PC-9 (cell line): ENCODE data around the gene DENND6A.

Source experiments
- CTCF ChIP-seq: fragments of 200-600 bp; sonication (generic); conservative IDR thresholded peaks from 2 replicates; pipeline ENCODE4 v1.6.1; 2017; ENCODE audit warnings: mixed run types, antibody characterized with exemption, mild to moderate bottlenecking, moderate library complexity
- EZH2 ChIP-seq: fragments of 200-600 bp; sonication (generic); IDR thresholded peaks from 2 replicates; pipeline ENCODE4 v1.8.0; 2017; ENCODE audit warnings: antibody characterized with exemption, low read depth

DNA sequence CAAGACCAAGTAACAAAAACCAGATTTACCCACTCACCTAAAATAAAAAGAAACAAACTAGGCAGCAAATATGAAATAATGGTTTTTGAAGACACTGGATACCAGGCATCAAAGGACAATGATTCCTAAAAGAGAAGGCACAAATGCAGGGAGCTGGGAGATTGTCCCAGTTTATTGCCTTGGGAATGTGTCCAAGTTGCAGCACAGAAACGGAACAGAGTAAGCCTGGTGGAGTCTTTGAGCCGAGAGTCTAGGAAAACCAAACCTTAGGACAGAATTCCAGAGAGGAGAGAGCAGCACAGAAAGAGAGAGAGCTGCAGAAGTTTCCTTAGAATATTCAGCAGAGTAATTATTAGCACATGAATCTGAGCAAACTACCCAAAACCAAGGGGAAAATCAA is 87.9 kb downstream of the DENND6A start:
- TF ChIP-seq EZH2: no peak
- TF ChIP-seq CTCF: no peak
